K562 (cell line): Measurements from ENCODE around the gene FASTK. TPM values are rescaled to one million over a fixed set of nuclear protein-coding genes. Genes with fewer than 3 reads are reported as not detected.

Experiments
- DMBX1 ChIP-seq: fragments of 250-450 bp; sonication (Bioruptor Pico); IDR thresholded peaks from 2 replicates; pipeline ENCODE4 v1.8.0; 2022; ENCODE audit warnings: inconsistent platforms, mild to moderate bottlenecking, moderate library complexity, borderline replicate concordance
- FOXA1 ChIP-seq: fragments of 450-650 bp; IDR thresholded peaks from 2 replicates; pipeline ENCODE4 v1.6.1; 2016; ENCODE audit warnings: mild to moderate bottlenecking, borderline replicate concordance
- GABPB1 ChIP-seq: sonication (generic); formaldehyde crosslinking; IDR thresholded peaks from 2 replicates; pipeline ENCODE4 v1.8.0; 2022; ENCODE audit warnings: mild to moderate bottlenecking, missing genetic modification reagents
- HDAC1 ChIP-seq, 2 experiments: fragments of 450-650 bp; IDR thresholded peaks; 2 replicates each; pipeline ENCODE4 v1.6.1; 2016 to 2017; ENCODE audit warnings: inconsistent platforms in 1 of 2, mild to moderate bottlenecking in 1 of 2, moderate library complexity in 1 of 2
- HMG20A ChIP-seq: fragments of 450-650 bp; formaldehyde crosslinking; conservative IDR thresholded peaks from 2 replicates; pipeline ENCODE4 v1.4.0; 2020; ENCODE audit warnings: mild to moderate bottlenecking, mixed read lengths
- MCM5 ChIP-seq: fragments of 450-650 bp; IDR thresholded peaks from 2 replicates; pipeline ENCODE4 v1.6.1; 2016; ENCODE audit warnings: low read depth
- RBM14 ChIP-seq: fragments of 200-400 bp; formaldehyde crosslinking; IDR thresholded peaks from 2 replicates; pipeline ENCODE4 v1.6.1; 2018; ENCODE audit warnings: low read depth, mild to moderate bottlenecking, low read length, moderate library complexity, borderline replicate concordance; ENCODE audit not compliant: insufficient read depth
- SIN3A ChIP-seq, 2 experiments: fragments of 150-350 bp in 1 of 2; IDR thresholded peaks; 2 replicates each; pipeline ENCODE4 v1.6.1; 2011 to 2016; ENCODE audit warnings: borderline replicate concordance in 2 of 2, low read depth in 2 of 2, low read length in 2 of 2, mild to moderate bottlenecking in 2 of 2, moderate library complexity in 2 of 2; ENCODE audit not compliant: control insufficient read depth in 1 of 2
- SRSF1 ChIP-seq: fragments of 200-400 bp; formaldehyde crosslinking; IDR thresholded peaks from 2 replicates; pipeline ENCODE4 v1.6.1; 2017; ENCODE audit warnings: mild to moderate bottlenecking, low read depth, low read length, moderate library complexity
- TAF15 ChIP-seq: fragments of 200-400 bp; formaldehyde crosslinking; IDR thresholded peaks from 2 replicates; pipeline ENCODE4 v1.6.1; 2017; ENCODE audit warnings: mild to moderate bottlenecking, low read depth, low read length, moderate library complexity
- ZNF583 ChIP-seq: fragments of 250-450 bp; sonication (Bioruptor Pico); IDR thresholded peaks from 2 replicates; pipeline ENCODE4 v1.4.0; 2020
- polyA plus RNA-seq, 8 experiments: library from polyadenylated mRNA; depleted of rRNA in 4 of 8; stranded (reverse) in 5 of 8; unstranded in 3 of 8; fragments of >200 nt; fragmentation: Nextera tagmentation in 2 of 8; fragmentation: Illumina TruSeq in 1 of 8; extraction: Ambion mirVana in 2 of 8; extraction: Trizol in 1 of 8; gene quantifications; 2 replicates each; pipeline versions ENCODE4 v1.2.1 to v1.2.3, GENCODE V29; 2011 to 2014; ENCODE audit warnings: inconsistent platforms in 1 of 8, missing spikeins in 1 of 8
- total RNA-seq, 7 experiments: library from RNA; depleted of rRNA in 6 of 7; stranded (reverse); fragments of >200 nt in 6 of 7; fragmentation: Illumina TruSeq in 2 of 7; extraction: Trizol in 2 of 7; gene quantifications; 2 replicates each; pipeline versions ENCODE4 v1.2.1 to v1.2.3, GENCODE V29; 2011 to 2021; ENCODE audit warnings: low replicate concordance in 1 of 7
- TF ChIP-seq, protein P1 (sequence below): fragments of 250-450 bp; sonication (Bioruptor Pico); IDR thresholded peaks from 2 replicates; pipeline ENCODE4 v1.4.0; 2020; ENCODE audit warnings: borderline replicate concordance
- TF ChIP-seq, protein P2 (sequence below): conservative IDR thresholded peaks from 2 replicates; pipeline ENCODE4 v1.6.1; 2011; ENCODE audit warnings: low read depth, mild to moderate bottlenecking, low read length; ENCODE audit not compliant: control insufficient read depth
- TF ChIP-seq, protein P3 (sequence below): sonication (generic); formaldehyde crosslinking; IDR thresholded peaks from 2 replicates; pipeline ENCODE4 v1.8.0; 2022; ENCODE audit warnings: missing genetic modification reagents, mild to moderate bottlenecking, moderate library complexity, borderline replicate concordance
- TF ChIP-seq, protein P4 (sequence below): fragments of 250-450 bp; sonication (Bioruptor Pico); IDR thresholded peaks from 2 replicates; pipeline ENCODE4 v1.5.0; 2020; ENCODE audit warnings: mild to moderate bottlenecking, borderline replicate concordance
- TF ChIP-seq, protein P5 (sequence below), 2 experiments: fragments of 450-650 bp in 1 of 2; sonication (generic) in 1 of 2; formaldehyde crosslinking; conservative IDR thresholded peaks; 2 replicates each; pipeline versions ENCODE4 v1.4.0 to v1.8.1; 2020 to 2022; ENCODE audit warnings: mild to moderate bottlenecking in 1 of 2, missing genetic modification reagents in 1 of 2
- TF ChIP-seq, protein P6 (sequence below): fragments of 250-450 bp; sonication (Bioruptor Pico); IDR thresholded peaks from 2 replicates; pipeline ENCODE4 v1.8.0; 2022; ENCODE audit warnings: moderate library complexity, mild to moderate bottlenecking, inconsistent platforms

Gene FASTK
- total and polyA plus RNA-seq, 9 of the 15 experiments (the other 6 are each of a cell fraction or from before 2014, with no cell fraction given): 0.51 to 150 (median 48.2) TPM

DNA sequence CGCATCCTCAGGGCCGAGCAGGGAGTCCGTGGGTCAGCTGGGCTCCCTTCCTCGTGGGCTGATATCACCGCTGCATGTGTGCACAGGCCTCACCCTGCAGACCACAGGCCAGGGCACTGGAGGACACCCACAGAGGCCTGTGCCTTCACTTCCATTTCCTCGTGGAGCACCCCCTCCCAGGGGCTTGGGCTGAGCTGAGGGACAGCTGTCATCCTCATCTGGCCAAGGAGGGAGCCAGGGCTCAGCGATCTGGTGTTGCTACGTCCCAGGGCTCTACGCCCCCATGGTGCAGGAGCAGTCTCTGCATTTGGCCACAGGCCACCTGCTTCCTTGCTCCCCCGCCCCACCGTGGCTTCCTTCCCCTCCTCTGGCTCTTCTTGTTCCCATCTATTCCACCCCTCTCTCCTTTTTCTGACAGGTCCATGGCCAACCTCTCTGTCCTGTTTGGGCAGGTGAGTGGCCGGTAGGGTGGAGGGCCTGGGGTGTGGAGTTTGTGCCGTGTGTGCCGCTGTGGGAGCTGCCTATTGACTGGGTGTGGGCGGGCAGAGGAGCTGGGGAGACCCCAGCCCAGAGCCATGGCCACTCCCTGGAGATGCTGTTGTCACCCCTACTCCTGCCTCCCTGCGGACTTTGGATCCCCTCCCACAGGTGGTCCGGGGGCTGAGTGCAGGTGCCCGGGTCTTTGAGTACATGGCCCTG is 40.6 kb downstream of the FASTK start (continued):
- TF ChIP-seq, protein P1, sequence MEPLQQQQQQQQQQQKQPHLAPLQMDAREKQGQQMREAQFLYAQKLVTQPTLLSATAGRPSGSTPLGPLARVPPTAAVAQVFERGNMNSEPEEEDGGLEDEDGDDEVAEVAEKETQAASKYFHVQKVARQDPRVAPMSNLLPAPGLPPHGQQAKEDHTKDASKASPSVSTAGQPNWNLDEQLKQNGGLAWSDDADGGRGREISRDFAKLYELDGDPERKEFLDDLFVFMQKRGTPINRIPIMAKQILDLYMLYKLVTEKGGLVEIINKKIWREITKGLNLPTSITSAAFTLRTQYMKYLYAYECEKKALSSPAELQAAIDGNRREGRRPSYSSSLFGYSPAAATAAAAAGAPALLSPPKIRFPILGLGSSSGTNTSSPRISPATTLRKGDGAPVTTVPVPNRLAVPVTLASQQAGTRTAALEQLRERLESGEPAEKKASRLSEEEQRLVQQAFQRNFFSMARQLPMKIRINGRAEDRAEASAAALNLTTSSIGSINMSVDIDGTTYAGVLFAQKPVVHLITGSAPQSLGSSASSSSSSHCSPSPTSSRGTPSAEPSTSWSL (CRISPR knock-in tag): 0 out of 2 replicates have a peak, but pooled peaks have one; percentile 16
- TF ChIP-seq, protein P2, sequence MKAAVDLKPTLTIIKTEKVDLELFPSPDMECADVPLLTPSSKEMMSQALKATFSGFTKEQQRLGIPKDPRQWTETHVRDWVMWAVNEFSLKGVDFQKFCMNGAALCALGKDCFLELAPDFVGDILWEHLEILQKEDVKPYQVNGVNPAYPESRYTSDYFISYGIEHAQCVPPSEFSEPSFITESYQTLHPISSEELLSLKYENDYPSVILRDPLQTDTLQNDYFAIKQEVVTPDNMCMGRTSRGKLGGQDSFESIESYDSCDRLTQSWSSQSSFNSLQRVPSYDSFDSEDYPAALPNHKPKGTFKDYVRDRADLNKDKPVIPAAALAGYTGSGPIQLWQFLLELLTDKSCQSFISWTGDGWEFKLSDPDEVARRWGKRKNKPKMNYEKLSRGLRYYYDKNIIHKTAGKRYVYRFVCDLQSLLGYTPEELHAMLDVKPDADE: no peak
- no peak for TF ChIP-seq DMBX1 (CRISPR knock-in tag)
- TF ChIP-seq GABPB1 (CRISPR knock-in tag): peak; percentile 33; the same call in 1 of the 2 replicates
- 0 out of 2 replicates have a peak, but pooled peaks have one; percentile 68 for TF ChIP-seq RBM14
- 0 out of 4 replicates have a peak, but pooled peaks of 1 of the 2 experiments have one; percentile 3 for TF ChIP-seq SIN3A (IDR thresholded peaks at IDR 0.05; ENCODE audit: borderline replicate concordance in 2 of 2, control insufficient read depth in 1 of 2, low read depth in 2 of 2, low read length in 2 of 2)
- TF ChIP-seq, protein P3, sequence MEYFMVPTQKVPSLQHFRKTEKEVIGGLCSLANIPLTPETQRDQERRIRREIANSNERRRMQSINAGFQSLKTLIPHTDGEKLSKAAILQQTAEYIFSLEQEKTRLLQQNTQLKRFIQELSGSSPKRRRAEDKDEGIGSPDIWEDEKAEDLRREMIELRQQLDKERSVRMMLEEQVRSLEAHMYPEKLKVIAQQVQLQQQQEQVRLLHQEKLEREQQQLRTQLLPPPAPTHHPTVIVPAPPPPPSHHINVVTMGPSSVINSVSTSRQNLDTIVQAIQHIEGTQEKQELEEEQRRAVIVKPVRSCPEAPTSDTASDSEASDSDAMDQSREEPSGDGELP: peak; percentile 75; the same call in 1 of the 2 replicates
- no peak for TF ChIP-seq FOXA1
- no peak for TF ChIP-seq MCM5
- TF ChIP-seq TAF15: peak; percentile 22; the same call in 1 of the 2 replicates
- TF ChIP-seq, protein P4, sequence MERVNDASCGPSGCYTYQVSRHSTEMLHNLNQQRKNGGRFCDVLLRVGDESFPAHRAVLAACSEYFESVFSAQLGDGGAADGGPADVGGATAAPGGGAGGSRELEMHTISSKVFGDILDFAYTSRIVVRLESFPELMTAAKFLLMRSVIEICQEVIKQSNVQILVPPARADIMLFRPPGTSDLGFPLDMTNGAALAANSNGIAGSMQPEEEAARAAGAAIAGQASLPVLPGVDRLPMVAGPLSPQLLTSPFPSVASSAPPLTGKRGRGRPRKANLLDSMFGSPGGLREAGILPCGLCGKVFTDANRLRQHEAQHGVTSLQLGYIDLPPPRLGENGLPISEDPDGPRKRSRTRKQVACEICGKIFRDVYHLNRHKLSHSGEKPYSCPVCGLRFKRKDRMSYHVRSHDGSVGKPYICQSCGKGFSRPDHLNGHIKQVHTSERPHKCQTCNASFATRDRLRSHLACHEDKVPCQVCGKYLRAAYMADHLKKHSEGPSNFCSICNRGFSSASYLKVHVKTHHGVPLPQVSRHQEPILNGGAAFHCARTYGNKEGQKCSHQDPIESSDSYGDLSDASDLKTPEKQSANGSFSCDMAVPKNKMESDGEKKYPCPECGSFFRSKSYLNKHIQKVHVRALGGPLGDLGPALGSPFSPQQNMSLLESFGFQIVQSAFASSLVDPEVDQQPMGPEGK (CRISPR knock-in tag): no peak
- TF ChIP-seq, protein P5, sequence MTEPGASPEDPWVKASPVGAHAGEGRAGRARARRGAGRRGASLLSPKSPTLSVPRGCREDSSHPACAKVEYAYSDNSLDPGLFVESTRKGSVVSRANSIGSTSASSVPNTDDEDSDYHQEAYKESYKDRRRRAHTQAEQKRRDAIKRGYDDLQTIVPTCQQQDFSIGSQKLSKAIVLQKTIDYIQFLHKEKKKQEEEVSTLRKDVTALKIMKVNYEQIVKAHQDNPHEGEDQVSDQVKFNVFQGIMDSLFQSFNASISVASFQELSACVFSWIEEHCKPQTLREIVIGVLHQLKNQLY (CRISPR knock-in tag; conservative IDR thresholded peaks at IDR 0.05): 0 out of 4 replicates have a peak, but pooled peaks of 1 of the 2 experiments have one; percentile 34
- TF ChIP-seq HMG20A (CRISPR knock-in tag): no peak
- no peak for TF ChIP-seq SRSF1
- TF ChIP-seq, protein P6, sequence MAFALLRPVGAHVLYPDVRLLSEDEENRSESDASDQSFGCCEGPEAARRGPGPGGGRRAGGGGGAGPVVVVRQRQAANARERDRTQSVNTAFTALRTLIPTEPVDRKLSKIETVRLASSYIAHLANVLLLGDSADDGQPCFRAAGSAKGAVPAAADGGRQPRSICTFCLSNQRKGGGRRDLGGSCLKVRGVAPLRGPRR (CRISPR knock-in tag): no peak
- 0 out of 2 replicates have a peak, but pooled peaks have one; percentile 12 for TF ChIP-seq ZNF583 (CRISPR knock-in tag)
- peak in 1 of 2 experiments; percentile 68; a peak in 2 of 4 replicates for TF ChIP-seq HDAC1 (IDR thresholded peaks at IDR 0.05)
